Endothelial cell of umbilical vein (primary cell): ENCODE results near the gene LAMC2.

Experiments
- CTCF ChIP-seq, 2 donors: IDR thresholded peaks; 1 replicate in 1 of 2; 2 replicates in 1 of 2; pipeline ENCODE4 v1.5.1; 2011; ENCODE audit warnings: low read length in 2 of 2, mild to moderate bottlenecking in 2 of 2, moderate library complexity in 2 of 2, control low read depth in 1 of 2, inconsistent platforms in 1 of 2, low read depth in 1 of 2; ENCODE audit not compliant: insufficient read depth in 1 of 2; ENCODE audit errors: extremely low read depth in 1 of 2
- POLR2A ChIP-seq: IDR thresholded peaks from 2 replicates; pipeline ENCODE4 v1.6.1; 2012; ENCODE audit warnings: low read depth, mild to moderate bottlenecking, control low read depth, low read length
- POLR2AphosphoS5 ChIP-seq: IDR thresholded peaks from 2 replicates; pipeline ENCODE4 v1.6.1; 2012; ENCODE audit warnings: low read depth, mild to moderate bottlenecking, control low read depth, low read length, moderate library complexity; ENCODE audit not compliant: insufficient read depth

- no peak for TF ChIP-seq CTCF (IDR thresholded peaks at IDR 0.05; ENCODE audit: extremely low read depth in 1 of 2, insufficient read depth in 1 of 2, low read depth in 1 of 2, low read length in 2 of 2)
- no peak for TF ChIP-seq POLR2A
- TF ChIP-seq POLR2AphosphoS5 = no peak
Measured at GRCh38 chr1:183137782-183138181, 48.3 kb upstream of the LAMC2 start.
